Large intestine (tissue), 3 donors: ENCODE results near the gene RBKS. TPM values are rescaled to one million over a fixed set of nuclear protein-coding genes. Genes with fewer than 3 reads are reported as not detected.

Experiments used
- DNase-seq, 2 donors: peaks; one replicate each; pipeline versions ENCODE4 v3.0.0 to v3.0.0-alpha.2; 2013
- H3K27ac ChIP-seq: one replicate; pipeline ENCODE4 v1.5.1; 2013; ENCODE audit warnings: low read length
- H3K27me3 ChIP-seq: 2 replicates; pipeline ENCODE4 v1.6.1; 2013; ENCODE audit warnings: low read length; ENCODE audit not compliant: control insufficient read depth, insufficient read depth
- H3K36me3 ChIP-seq: 2 replicates; pipeline ENCODE4 v1.6.1; 2013; ENCODE audit warnings: low read length; ENCODE audit not compliant: control insufficient read depth, insufficient read depth
- H3K4me1 ChIP-seq: one replicate; pipeline ENCODE4 v1.6.1; 2013; ENCODE audit warnings: low read length; ENCODE audit not compliant: control insufficient read depth, insufficient read depth
- H3K4me3 ChIP-seq: one replicate; pipeline ENCODE4 v1.5.1; 2013; ENCODE audit warnings: low read length
- H3K9me3 ChIP-seq: one replicate; pipeline ENCODE4 v1.6.1; 2013; ENCODE audit warnings: mild to moderate bottlenecking, low read depth, low read length, moderate library complexity; ENCODE audit not compliant: control insufficient read depth
- WGBS: methylation state at CpG from one replicate; pipeline ENCODE4 v1.1.5; 2013; ENCODE audit warnings: low lambda C conversion rate; ENCODE audit not compliant: insufficient coverage; 5-methylcytosine and 5-hydroxymethylcytosine counted together
- polyA plus RNA-seq: library from polyadenylated mRNA; unstranded; fragments of 120-200 nt; gene quantifications from one replicate; pipeline ENCODE4 v1.2.1, GENCODE V29; 2013

RBKS gene
- polyA plus RNA-seq, 1 donor = 30.4 TPM

DNA sequence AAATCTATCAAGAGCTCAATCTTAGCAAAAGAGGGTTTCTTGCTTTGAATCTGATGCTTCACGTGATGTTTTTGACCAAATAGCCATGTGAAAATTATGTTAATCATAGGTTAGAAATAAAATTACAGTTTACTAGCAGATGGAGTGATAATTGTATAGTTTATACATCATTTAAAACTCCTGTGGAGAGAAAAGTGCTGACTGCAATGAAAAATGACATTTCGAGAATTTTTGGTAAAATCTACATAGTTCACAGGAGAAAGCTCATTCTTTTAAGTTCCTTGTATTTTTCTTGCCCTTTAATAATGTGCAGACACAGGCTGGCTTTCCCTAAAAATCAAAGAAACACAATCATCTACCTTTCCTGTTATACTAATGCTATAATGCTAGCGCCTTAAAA lies 33.2 kb downstream of the RBKS start:
- no peak for DNase-seq
- Histone ChIP-seq H3K27ac (no peak overlapping the region), H3K4me1 (peaks cover 4% of the 10 kb centered on the region), H3K4me3 (no peak overlapping the region), H3K27me3 (no peaks in the 10 kb centered on the region), H3K9me3 (no peaks in the 10 kb centered on the region), H3K36me3 (peaks cover 5% of the 10 kb centered on the region)
- 100% methylated on average over 3 of the region's 3 CpGs for WGBS

DNA sequence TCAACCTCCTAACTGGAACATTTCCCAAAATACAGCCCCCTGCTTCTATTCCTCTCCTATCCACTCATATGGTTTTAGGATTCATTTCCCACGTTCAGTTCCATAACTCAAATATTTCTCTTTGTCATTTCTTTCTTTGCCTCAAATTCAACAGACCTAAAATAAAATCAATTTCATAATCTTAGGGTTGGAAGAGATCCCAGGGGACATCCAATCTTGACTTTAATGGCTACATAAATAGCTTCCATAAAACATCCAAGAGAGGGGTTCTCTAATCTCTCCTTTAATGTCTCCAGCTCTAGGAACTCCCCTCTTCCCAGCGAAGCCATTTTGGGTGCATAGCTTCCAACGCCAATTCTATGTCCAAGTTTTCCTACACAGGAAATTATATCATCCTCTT lies 33.8 kb downstream of the RBKS start:
- H3K4me1 ChIP-seq = peaks cover 4% of the 10 kb centered on the region
- DNase-seq = no peak
- WGBS = no CpG with 5 or more reads among the region's 3 CpGs
- no peaks in the 10 kb centered on the region for H3K27me3 ChIP-seq
- H3K9me3 ChIP-seq = no peaks in the 10 kb centered on the region
- no peak overlapping the region for H3K27ac ChIP-seq
- no peak overlapping the region for H3K4me3 ChIP-seq
- H3K36me3 ChIP-seq = peaks cover 7% of the 10 kb centered on the region

DNA sequence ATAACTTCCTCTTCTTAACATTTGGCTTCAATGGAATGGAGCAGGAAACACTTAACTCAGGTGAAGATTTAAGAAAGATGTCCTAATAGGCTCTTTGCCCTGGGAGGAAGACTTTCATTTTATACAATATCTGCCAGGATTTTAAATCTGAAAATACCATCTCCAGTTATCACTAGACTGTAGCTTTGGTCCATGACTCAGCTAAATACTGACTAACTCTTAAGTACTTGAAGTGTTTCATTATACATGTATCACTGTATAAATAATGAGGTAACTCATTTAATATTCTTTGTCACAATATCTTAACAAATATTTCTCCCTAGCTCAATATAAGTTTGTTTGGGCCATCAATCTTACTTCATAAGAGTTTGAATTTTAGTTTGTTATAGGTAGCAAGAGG lies 34.7 kb downstream of the RBKS start:
- no peaks in the 10 kb centered on the region for H3K9me3 ChIP-seq
- H3K36me3 ChIP-seq = peaks cover 7% of the 10 kb centered on the region
- H3K27me3 ChIP-seq = no peaks in the 10 kb centered on the region
- H3K27ac ChIP-seq = no peak overlapping the region
- DNase-seq = no peak
- no peak overlapping the region for H3K4me3 ChIP-seq
- H3K4me1 ChIP-seq = peaks cover 4% of the 10 kb centered on the region

DNA sequence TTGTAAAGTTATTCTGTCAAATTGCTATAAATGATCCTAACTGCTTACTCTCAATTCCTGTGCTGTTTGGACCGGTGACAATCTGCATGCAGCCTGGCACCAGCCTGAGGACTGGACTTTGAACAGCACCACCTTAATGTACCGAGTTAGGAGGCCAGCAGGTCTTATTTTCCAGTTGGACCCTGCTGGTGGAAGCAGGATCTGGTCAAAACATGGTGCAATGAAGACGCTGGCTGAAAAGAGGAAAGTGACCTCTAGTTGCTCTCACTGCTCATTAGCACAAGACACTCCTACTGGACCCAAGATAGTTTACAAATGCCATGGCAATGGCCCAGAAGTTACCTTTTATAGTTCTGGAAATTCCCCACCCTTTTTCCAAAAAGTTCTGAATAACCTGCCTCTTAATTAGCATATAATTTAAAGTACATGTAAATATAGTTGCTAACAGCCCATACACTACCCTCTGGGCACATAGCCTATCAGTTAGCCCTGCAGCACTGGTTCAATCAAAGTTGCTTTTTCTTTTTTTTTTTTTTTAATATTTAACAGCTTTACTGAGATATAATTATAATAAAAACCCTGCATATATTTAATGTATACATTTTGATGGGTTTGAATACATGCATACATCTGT lies 35.8 kb downstream of the RBKS start:
- H3K9me3 ChIP-seq = no peaks in the 10 kb centered on the region
- peaks cover 7% of the 10 kb centered on the region for H3K36me3 ChIP-seq
- DNase-seq = peak; percentile 47 to 61
- WGBS = no CpG with 5 or more reads among the region's 3 CpGs
- no peak overlapping the region for H3K27ac ChIP-seq
- H3K4me3 ChIP-seq = no peak overlapping the region
- peaks cover 4% of the 10 kb centered on the region for H3K4me1 ChIP-seq
- no peaks in the 10 kb centered on the region for H3K27me3 ChIP-seq

DNA sequence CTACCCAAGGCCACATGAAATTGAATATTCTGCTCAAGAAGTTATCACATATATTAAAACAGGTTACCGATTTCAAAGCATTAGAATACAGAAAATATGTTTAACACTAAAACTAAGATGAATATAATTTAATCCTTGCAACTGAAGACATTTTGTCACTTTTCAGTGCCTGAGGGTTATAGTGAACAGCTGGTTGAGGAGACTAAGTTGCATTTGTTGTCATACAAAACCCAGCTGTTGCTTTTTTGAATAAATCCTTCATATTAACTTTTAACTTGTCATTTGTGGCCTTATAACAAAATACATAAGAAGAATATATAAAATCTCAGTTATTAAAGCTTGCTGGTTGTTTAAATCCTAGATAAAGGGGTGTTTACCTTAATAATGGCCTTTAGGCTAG lies 37.5 kb downstream of the RBKS start:
- DNase-seq = no peak
- no peak overlapping the region for H3K27ac ChIP-seq
- H3K9me3 ChIP-seq = no peaks in the 10 kb centered on the region
- H3K4me1 ChIP-seq = peaks cover 4% of the 10 kb centered on the region
- no peak overlapping the region for H3K4me3 ChIP-seq
- WGBS = 87% methylated on average over 1 of the region's 1 CpG
- no peaks in the 10 kb centered on the region for H3K27me3 ChIP-seq
- H3K36me3 ChIP-seq = peaks cover 7% of the 10 kb centered on the region

DNA sequence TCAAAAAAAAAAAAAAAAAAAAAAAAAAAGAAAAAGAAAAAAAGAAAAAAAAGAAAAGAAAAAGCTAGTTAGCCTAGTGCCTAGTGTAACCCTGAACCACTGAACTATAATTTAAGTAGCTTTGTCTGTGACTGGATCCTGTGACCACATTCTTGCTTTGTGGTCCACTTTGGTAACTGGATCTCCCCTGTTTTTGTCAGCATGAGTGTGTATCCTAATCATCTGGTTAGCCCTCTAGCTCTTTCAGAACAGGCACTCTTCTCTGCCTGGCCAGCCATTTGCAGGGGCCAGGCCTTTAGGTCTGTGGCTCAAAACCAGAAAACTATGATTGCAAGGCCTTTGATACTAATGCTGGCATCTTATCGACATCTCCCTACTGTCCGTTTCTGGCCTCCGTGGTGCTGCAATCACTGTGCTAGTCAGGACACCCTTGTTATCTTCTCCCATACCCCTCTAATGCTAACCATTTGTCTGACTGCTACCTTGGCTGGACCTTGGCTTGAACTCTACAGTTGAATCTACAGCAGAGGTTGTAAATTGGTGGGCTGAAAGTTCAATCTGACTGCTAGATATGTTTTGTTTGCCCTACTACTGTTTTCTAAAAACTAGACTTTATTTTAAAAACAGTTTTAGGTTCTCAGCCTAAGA lies 40.5 kb downstream of the RBKS start:
- peak; percentile 14 to 59 for DNase-seq
- Histone ChIP-seq H3K36me3 (peaks cover 8% of the 10 kb centered on the region), H3K9me3 (no peaks in the 10 kb centered on the region), H3K4me1 (peaks cover 4% of the 10 kb centered on the region), H3K27ac (peak overlapping the region; percentile 15), H3K4me3 (no peak overlapping the region), H3K27me3 (no peaks in the 10 kb centered on the region)
- WGBS = no CpG with 5 or more reads among the region's 3 CpGs

DNA sequence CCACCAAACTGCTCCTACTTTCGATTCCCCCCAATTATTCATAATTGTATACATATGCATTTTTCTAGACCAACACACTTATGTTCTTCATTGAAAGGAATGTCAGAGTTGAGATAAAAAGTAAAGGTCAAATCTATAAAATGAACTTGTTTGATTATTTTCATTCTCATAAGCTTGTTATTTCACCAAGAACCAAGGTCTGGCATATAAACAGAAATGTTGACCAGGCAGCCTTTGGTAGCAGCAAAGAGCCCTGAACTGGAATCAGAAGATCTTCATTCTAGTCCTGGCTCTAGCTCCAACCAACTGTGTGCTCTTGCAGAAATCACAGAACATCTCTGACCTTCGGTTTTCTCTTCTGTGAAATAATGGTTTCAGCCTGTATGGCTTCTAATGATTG lies 42.9 kb downstream of the RBKS start:
- 100% methylated on average over 1 of the region's 2 CpGs for WGBS
- Histone ChIP-seq H3K27me3 (no peaks in the 10 kb centered on the region), H3K9me3 (no peaks in the 10 kb centered on the region), H3K36me3 (peaks cover 8% of the 10 kb centered on the region), H3K27ac (no peak overlapping the region), H3K4me1 (no peaks in the 10 kb centered on the region), H3K4me3 (no peak overlapping the region)
- DNase-seq = no peak

DNA sequence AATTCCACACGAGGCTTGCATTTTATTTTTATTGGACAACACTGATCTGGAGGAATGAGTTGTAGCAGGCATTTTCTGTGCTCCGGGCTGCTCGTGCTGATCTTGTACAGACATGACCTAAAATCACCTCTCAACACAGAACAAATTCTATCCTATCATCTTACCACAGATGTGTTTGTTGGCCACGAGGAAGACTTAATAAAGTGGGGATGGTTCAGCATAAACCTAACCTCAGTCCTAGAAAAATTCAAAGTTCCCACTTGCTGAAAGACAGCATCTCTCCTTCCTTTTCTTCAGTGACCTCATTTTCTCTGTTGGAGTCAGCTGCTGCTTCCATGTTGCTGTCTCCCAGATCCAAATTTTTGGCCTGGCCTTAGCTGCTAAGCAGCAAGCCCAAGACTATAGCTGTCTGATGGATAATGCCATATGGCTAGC lies 45.3 kb downstream of the RBKS start:
- WGBS = no CpG with 5 or more reads among the region's 4 CpGs
- Histone ChIP-seq H3K27ac (no peak overlapping the region), H3K4me1 (no peaks in the 10 kb centered on the region), H3K36me3 (peaks cover 9% of the 10 kb centered on the region), H3K4me3 (no peak overlapping the region), H3K9me3 (no peaks in the 10 kb centered on the region), H3K27me3 (no peaks in the 10 kb centered on the region)
- DNase-seq = no peak

DNA sequence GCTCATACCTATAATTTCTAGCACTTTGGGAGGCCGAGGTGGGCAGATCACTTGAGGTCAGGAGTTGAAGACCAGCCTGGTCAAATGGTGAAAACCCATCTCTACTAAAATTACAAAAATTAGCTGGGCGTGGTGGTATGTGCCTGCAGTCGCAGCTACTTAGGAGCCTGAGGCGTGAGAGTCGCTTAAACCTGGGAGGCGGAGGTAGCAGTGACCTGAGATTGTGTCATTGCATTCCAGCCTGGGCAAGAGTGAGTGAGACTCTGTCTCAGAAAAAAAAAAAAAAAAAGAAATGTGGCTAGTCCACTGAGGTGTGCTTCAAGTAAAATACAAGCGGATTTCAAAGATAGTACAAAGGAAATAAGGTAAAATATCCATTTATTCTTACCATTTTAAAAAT lies 46.2 kb downstream of the RBKS start:
- DNase-seq = no peak
- Histone ChIP-seq H3K4me1 (no peaks in the 10 kb centered on the region), H3K27me3 (no peaks in the 10 kb centered on the region), H3K4me3 (no peak overlapping the region), H3K9me3 (no peaks in the 10 kb centered on the region), H3K36me3 (peaks cover 9% of the 10 kb centered on the region), H3K27ac (no peak overlapping the region)
- no CpG with 5 or more reads among the region's 7 CpGs for WGBS

DNA sequence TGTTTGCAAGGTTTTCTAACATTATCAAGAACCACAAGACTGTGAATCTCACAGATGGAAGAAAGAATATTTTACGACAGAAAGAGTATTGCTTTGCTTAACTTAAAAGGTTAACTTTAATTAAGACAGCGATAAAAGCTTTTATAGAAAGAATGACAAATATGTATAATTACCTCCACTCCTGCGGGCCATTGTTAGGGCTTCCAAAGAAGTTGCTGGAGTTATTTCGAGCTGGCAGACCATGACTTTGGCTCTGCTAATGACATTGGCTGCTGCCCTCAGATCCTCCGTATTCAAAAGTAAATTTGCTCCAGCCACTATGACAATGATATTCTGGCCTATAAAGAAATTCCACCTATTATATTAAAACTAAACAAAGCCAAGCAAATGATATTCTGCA lies 47.3 kb downstream of the RBKS start:
- no peak for DNase-seq
- Histone ChIP-seq H3K36me3 (peaks cover 9% of the 10 kb centered on the region), H3K4me3 (no peak overlapping the region), H3K27ac (no peak overlapping the region), H3K9me3 (no peaks in the 10 kb centered on the region), H3K27me3 (no peaks in the 10 kb centered on the region), H3K4me1 (no peaks in the 10 kb centered on the region)
- 94% methylated on average over 2 of the region's 5 CpGs for WGBS

DNA sequence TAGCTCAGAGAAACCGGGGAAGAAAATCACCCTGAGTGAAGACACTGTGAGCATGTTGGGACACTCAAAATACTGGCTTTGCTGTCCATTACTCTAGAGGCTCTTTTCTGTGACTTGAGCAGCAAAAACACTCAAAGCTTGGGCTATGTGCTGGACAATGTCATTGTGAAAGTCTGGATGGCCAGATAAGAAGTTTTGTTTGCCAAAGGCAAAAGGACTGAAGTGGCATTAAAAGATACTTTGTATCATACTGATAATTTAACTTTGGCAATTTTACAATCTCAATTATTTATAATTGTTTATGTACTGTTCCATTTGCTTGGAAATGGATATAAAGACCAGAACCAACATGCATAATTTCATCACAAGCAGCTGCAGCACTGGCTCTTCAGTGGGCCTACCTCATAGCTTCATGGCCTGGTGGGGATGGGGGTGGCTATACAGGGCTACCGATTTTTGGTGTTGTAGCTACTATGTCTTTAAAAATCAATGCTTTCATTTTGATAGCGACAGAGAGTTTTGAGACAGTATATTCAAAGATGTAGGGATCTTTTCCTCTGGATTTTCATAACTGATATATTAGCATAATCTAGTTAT lies 51.1 kb downstream of the RBKS start:
- H3K4me1 ChIP-seq = no peaks in the 10 kb centered on the region
- peaks cover 3% of the 10 kb centered on the region for H3K36me3 ChIP-seq
- no peak overlapping the region for H3K4me3 ChIP-seq
- no peaks in the 10 kb centered on the region for H3K9me3 ChIP-seq
- no peak for DNase-seq
- no peak overlapping the region for H3K27ac ChIP-seq
- no CpG with 5 or more reads among the region's 3 CpGs for WGBS
- H3K27me3 ChIP-seq = no peaks in the 10 kb centered on the region
